Endothelial cell of umbilical vein (primary cell): ENCODE data around the gene SPNS1. TPM values are rescaled to one million over a fixed set of nuclear protein-coding genes. Genes with fewer than 3 reads are reported as not detected.

Source experiments
- BruUV-seq: library from RNA; stranded (reverse); fragments of 400-500 nt; replicated peaks from 2 replicates; lab custom pipeline; 2021; lab: Mats Ljungman, UMichigan
- CTCF ChIA-PET: fragments of 300-600, 350-600 bp; sonication (Branson Sonifier 250); formaldehyde crosslinking; loops from one replicate; lab custom pipeline; 2021; ENCODE audit warnings: antibody characterized with exemption, inconsistent platforms; lab: Charles Lee
- POLR2A ChIA-PET: fragments of 300-600, 350-600 bp; sonication (Branson Sonifier 250); formaldehyde crosslinking; loops from one replicate; lab custom pipeline; 2021; ENCODE audit warnings: antibody characterized with exemption, inconsistent platforms; lab: Charles Lee
- DNase-seq: peaks from one replicate; pipeline ENCODE4 v3.0.0-alpha.2; 2011; ENCODE audit warnings: low read depth, low spot score
- FAIRE-seq: peaks from 2 replicates; lab custom pipeline; 2011; peaks lifted over from hg19 to GRCh38; lab: Jason Lieb, UNC
- H2AFZ ChIP-seq: 2 replicates; pipeline ENCODE4 v1.6.0; 2012; ENCODE audit warnings: low read depth, low read length, control low read depth, inconsistent platforms
- H3K27ac ChIP-seq: 2 replicates; pipeline ENCODE4 v1.5.1; 2011; ENCODE audit warnings: low read depth, mild to moderate bottlenecking, control low read depth, low read length, moderate library complexity; ENCODE audit not compliant: insufficient read depth
- H3K27me3 ChIP-seq, 2 experiments: 2 replicates each; pipeline versions ENCODE4 v1.6.0 to v1.6.1; 2011; ENCODE audit warnings: low read length in 2 of 2, mixed read lengths in 1 of 2; ENCODE audit not compliant: control insufficient read depth in 2 of 2, insufficient read depth in 2 of 2
- H3K36me3 ChIP-seq, 2 experiments: 2 replicates in 1 of 2; 3 replicates in 1 of 2; pipeline ENCODE4 v1.5.1; 2011; ENCODE audit warnings: low read length in 2 of 2, mild to moderate bottlenecking in 1 of 2, moderate library complexity in 1 of 2; ENCODE audit not compliant: control insufficient read depth in 2 of 2, insufficient read depth in 2 of 2; ENCODE audit errors: extremely low read depth in 1 of 2
- H3K4me1 ChIP-seq: 3 replicates; pipeline ENCODE4 v1.5.1; 2011; ENCODE audit warnings: mild to moderate bottlenecking, low read length; ENCODE audit not compliant: control insufficient read depth, insufficient read depth; ENCODE audit errors: extremely low read depth
- H3K4me2 ChIP-seq: 2 replicates; pipeline ENCODE4 v1.6.1; 2011; ENCODE audit warnings: low read length, control low read depth, mixed read lengths; ENCODE audit not compliant: insufficient read depth
- H3K4me3 ChIP-seq, 3 experiments: fragments of 200-600 bp in 1 of 3; sonication (generic), shearing (Covaris generic) in 1 of 3; replicated peaks in 1 of 3; 2 replicates each; pipeline ENCODE4 v1.5.1; 2011 to 2016; ENCODE audit warnings: control low read depth in 3 of 3, low read length in 3 of 3, mild to moderate bottlenecking in 2 of 3, inconsistent platforms in 1 of 3, low read depth in 1 of 3, moderate library complexity in 1 of 3; ENCODE audit not compliant: insufficient read depth in 1 of 3
- H3K79me2 ChIP-seq: 2 replicates; pipeline ENCODE4 v1.6.0; 2012; ENCODE audit warnings: low read length, inconsistent platforms; ENCODE audit not compliant: control insufficient read depth, insufficient read depth
- H3K9ac ChIP-seq: replicated peaks from 2 replicates; pipeline ENCODE3; 2011; ENCODE audit warnings: low read length, control low read depth; ENCODE audit not compliant: insufficient read depth; ENCODE audit errors: extremely low read depth
- H3K9me1 ChIP-seq: replicated peaks from 3 replicates; pipeline ENCODE4 v1.6.0; 2011; ENCODE audit warnings: mild to moderate bottlenecking, low read length; ENCODE audit not compliant: control insufficient read depth, insufficient read depth; ENCODE audit errors: extremely low read depth
- H3K9me3 ChIP-seq: replicated peaks from 2 replicates; pipeline ENCODE4 v1.5.1; 2012; ENCODE audit warnings: low read length, inconsistent platforms; ENCODE audit not compliant: control insufficient read depth, insufficient read depth
- H4K20me1 ChIP-seq: replicated peaks from 2 replicates; pipeline ENCODE3; 2011; ENCODE audit warnings: mild to moderate bottlenecking, low read length; ENCODE audit not compliant: control insufficient read depth, insufficient read depth; ENCODE audit errors: extremely low read depth
- CTCF ChIP-seq, 2 donors: IDR thresholded peaks; 1 replicate in 1 of 2; 2 replicates in 1 of 2; pipeline ENCODE4 v1.5.1; 2011; ENCODE audit warnings: low read length in 2 of 2, mild to moderate bottlenecking in 2 of 2, moderate library complexity in 2 of 2, control low read depth in 1 of 2, inconsistent platforms in 1 of 2, low read depth in 1 of 2; ENCODE audit not compliant: insufficient read depth in 1 of 2; ENCODE audit errors: extremely low read depth in 1 of 2
- EZH2 ChIP-seq: IDR thresholded peaks from 2 replicates; pipeline ENCODE4 v1.6.1; 2012; ENCODE audit warnings: borderline replicate concordance, low read depth, mild to moderate bottlenecking, moderate library complexity, low read length, inconsistent platforms; ENCODE audit not compliant: severe bottlenecking
- FOS ChIP-seq: IDR thresholded peaks from 2 replicates; pipeline ENCODE4 v1.6.1; 2011; ENCODE audit warnings: mild to moderate bottlenecking, low read length, moderate library complexity, borderline replicate concordance; ENCODE audit not compliant: insufficient read depth
- GATA2 ChIP-seq: IDR thresholded peaks from 2 replicates; pipeline ENCODE4 v1.7.0; 2011; ENCODE audit warnings: low read depth, mild to moderate bottlenecking, moderate library complexity, mixed read lengths, low read length; ENCODE audit not compliant: insufficient read length, insufficient read depth
- JUN ChIP-seq: IDR thresholded peaks from 2 replicates; pipeline ENCODE4 v1.6.1; 2011; ENCODE audit warnings: borderline replicate concordance, low read depth; ENCODE audit not compliant: insufficient read length, insufficient read depth
- MYC ChIP-seq: IDR thresholded peaks from one replicate; pipeline ENCODE4 v1.6.1; 2011; ENCODE audit warnings: mild to moderate bottlenecking, low read depth, low read length
- POLR2A ChIP-seq: IDR thresholded peaks from 2 replicates; pipeline ENCODE4 v1.6.1; 2012; ENCODE audit warnings: low read depth, mild to moderate bottlenecking, control low read depth, low read length
- POLR2AphosphoS5 ChIP-seq: IDR thresholded peaks from 2 replicates; pipeline ENCODE4 v1.6.1; 2012; ENCODE audit warnings: low read depth, mild to moderate bottlenecking, control low read depth, low read length, moderate library complexity; ENCODE audit not compliant: insufficient read depth
- dilution Hi-C: fragments of 300-500 bp; cut with MboI; formaldehyde crosslinking; loops from one replicate; pipeline ENCODE4 v1.15.0; 2019; ENCODE audit warnings: low sequenced_read_pairs; ENCODE audit not compliant: extremely low pct_ligation_motif_present
- intact Hi-C: fragments of 100-400 bp; cut with micrococcal nuclease; formaldehyde crosslinking; loops from one replicate; pipeline ENCODE4 v1.10.0; 2022
- polyA plus RNA-seq, 4 experiments: library from polyadenylated mRNA; depleted of rRNA in 3 of 4; stranded (reverse) in 3 of 4; unstranded in 1 of 4; fragments of >200 nt; gene quantifications; 2 replicates each; pipeline versions ENCODE4 v1.2.1 to v1.2.3, GENCODE V29; 2011 to 2012; ENCODE audit warnings: missing spikeins in 1 of 4
- total RNA-seq: library from RNA; stranded (reverse); gene quantifications from 2 replicates; pipeline ENCODE4 v1.2.3, GENCODE V29; 2021
- TF ChIP-seq, protein P1 (sequence below): IDR thresholded peaks from 2 replicates; pipeline ENCODE4 v1.6.1; 2011; ENCODE audit not compliant: insufficient read depth, insufficient read length

SPNS1 gene
- total and polyA plus RNA-seq, 2 donors (not counting 3 experiments of a cell fraction or from before 2014, with no cell fraction given) = 65.2 to 133 TPM

GRCh38 chr16:28982949-28983348 is 8.4 kb downstream of the SPNS1 start:
- Histone ChIP-seq H4K20me1 (no peaks in the 10 kb centered on the region), H3K4me3 (no peak overlapping the region), H2AFZ (no peak overlapping the region), H3K9me1 (no peaks in the 10 kb centered on the region), H3K9ac (no peak overlapping the region), H3K27me3 (no peaks in the 10 kb centered on the region), H3K4me2 (no peak overlapping the region), H3K79me2 (no peaks in the 10 kb centered on the region), H3K9me3 (no peaks in the 10 kb centered on the region), H3K36me3 (peaks cover 5 to 37% of the 10 kb centered on the region in 2 experiments), H3K27ac (no peak overlapping the region), H3K4me1 (no peaks in the 10 kb centered on the region)
- TF ChIP-seq POLR2AphosphoS5 (no peak), MYC (no peak), JUN (no peak), CTCF (IDR thresholded peaks at IDR 0.05; ENCODE audit: extremely low read depth in 1 of 2, insufficient read depth in 1 of 2, low read depth in 1 of 2, low read length in 2 of 2) (no peak), EZH2 (no peak), FOS (no peak), POLR2A (no peak), GATA2 (no peak)
- TF ChIP-seq, protein P1, sequence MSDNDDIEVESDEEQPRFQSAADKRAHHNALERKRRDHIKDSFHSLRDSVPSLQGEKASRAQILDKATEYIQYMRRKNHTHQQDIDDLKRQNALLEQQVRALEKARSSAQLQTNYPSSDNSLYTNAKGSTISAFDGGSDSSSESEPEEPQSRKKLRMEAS = no peak
- FAIRE-seq = no peak
- no peak for DNase-seq
- intact Hi-C loops (no loop called here), dilution Hi-C loops (no loop called here)
- BruUV-seq = no TSS peak
- ChIA-PET POLR2A (interaction anchor here (1.4 kb wide), 1 partner anchor 9 kb away, joined by 3 read pairs; no protein-coding TSS in a partner anchor), CTCF (no interaction called here)
